ENCODE data around the gene LATS2. TPM values are rescaled to one million over a fixed set of nuclear protein-coding genes. Genes with fewer than 3 reads are reported as not detected.

The LATS2 gene
- total RNA-seq, 4 donors from 2014 or later, result 13.2 to 27.6 (median 21.1) TPM

DNA sequence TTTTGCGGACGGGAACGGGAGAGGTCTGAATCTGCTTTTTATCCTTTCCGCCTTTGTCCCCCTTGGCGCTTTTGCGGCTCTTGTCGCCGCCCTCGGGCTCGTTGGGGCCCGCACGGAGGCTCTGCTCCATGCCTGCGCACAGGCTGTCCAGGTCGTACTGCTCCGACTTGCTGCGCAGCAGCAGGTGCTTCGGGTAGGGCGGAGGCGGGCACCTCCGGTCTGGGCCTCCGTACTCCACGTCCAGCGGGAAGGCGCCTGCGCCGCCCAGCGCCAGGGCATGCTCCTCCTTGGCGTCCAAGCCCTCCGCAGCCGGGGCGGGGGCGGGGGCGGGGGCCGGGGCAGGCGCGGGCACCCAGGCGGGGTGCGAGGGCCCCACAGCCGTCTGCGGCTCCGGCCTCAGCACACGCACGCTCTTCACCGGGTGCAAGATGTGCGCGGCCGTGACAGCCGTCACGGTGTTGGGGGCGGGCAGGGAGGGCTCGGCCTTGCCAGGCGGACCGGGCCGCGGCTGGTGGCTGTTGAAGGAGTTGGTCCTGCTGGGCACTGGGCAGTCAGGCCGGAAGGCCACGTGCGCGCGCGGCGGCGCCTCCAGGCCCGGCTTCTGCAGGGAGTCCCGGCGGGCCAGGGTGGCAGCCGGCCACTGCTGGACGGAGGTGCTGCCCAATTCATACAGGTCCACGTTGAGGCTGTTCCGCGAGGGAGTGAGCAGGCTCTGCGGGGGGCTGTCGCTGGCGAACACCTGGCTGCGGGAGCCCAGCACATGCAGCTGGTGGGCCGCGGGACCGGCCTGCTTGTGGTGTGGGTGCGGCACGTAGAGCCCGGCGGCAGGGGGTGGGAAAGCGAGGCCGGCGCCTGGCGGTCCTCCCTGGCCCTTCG is 73.1 kb downstream of the LATS2 start:
- no peak for TF ChIP-seq POLR2A (IDR thresholded peaks at IDR 0.05)
- TF ChIP-seq CTCF (IDR thresholded peaks at IDR 0.05), result no peak

GRCh38 chr13:20987599-20987998 is 73.8 kb downstream of the LATS2 start:
- DNase-seq (ENCODE audit: low spot score in 2 of 2), result peak in 1 of 2 donors; percentile 56
- H3K4me3 ChIP-seq (ENCODE audit: low read depth, poor library complexity, severe bottlenecking), result no peak overlapping the region
- intact Hi-C loops (cut with DNase I; ENCODE audit: low total_unique reads), result no loop called here
- no peak for TF ChIP-seq POLR2A (IDR thresholded peaks at IDR 0.05)
- no peak for TF ChIP-seq CTCF (IDR thresholded peaks at IDR 0.05)
- 94% methylated on average over 11 of the region's 11 CpGs for WGBS, 2 donors

More for the DNA sequence above, 73.1 kb downstream of the LATS2 start:
- intact Hi-C loops (cut with DNase I; ENCODE audit: low total_unique reads), result no loop called here
- H3K4me3 ChIP-seq (ENCODE audit: low read depth, poor library complexity, severe bottlenecking), result no peak overlapping the region
- 96 to 98% methylated on average over 54 to 73 of the region's 87 CpGs for WGBS, 2 donors
- DNase-seq (ENCODE audit: low spot score in 2 of 2), result peak in 1 of 2 donors; percentile 49

GRCh38 chr13:20984879-20985278 is 76.5 kb downstream of the LATS2 start:
- 83 to 92% methylated on average over 2 of the region's 2 CpGs for WGBS, 2 donors
- no peak for DNase-seq (ENCODE audit: low spot score in 2 of 2)
- intact Hi-C loops (cut with DNase I; ENCODE audit: low total_unique reads), result no loop called here
- H3K4me3 ChIP-seq (ENCODE audit: low read depth, poor library complexity, severe bottlenecking), result no peak overlapping the region
- TF ChIP-seq CTCF (IDR thresholded peaks at IDR 0.05), result no peak
- TF ChIP-seq POLR2A (IDR thresholded peaks at IDR 0.05), result no peak

DNA sequence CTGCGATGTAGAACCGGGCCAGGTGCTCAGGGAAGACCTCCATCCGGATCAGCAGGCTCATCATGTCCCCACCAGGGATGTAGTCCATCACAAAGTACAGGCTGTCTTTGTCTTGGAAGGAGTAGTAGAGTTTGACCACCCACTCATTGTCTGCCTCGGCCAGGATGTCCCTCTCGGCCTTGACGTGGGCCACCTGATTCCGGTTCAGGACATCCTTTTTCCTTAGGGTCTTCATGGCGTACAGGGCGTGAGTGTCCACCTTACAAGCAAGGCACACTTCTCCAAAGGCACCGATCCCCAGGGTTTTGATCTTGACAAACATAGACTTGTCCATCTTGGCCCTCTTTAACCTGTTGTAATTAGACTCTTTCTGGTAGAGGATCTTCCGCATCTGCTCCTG is 78.0 kb downstream of the LATS2 start:
- no peak overlapping the region for H3K4me3 ChIP-seq (ENCODE audit: low read depth, poor library complexity, severe bottlenecking)
- no peak for TF ChIP-seq CTCF (IDR thresholded peaks at IDR 0.05)
- no peak for TF ChIP-seq POLR2A (IDR thresholded peaks at IDR 0.05)
- WGBS, 2 donors, result 97 to 98% methylated on average over 11 of the region's 11 CpGs
- peak in 1 of 2 donors; percentile 59 for DNase-seq (ENCODE audit: low spot score in 2 of 2)
- intact Hi-C loops (cut with DNase I; ENCODE audit: low total_unique reads), result no loop called here

- WGBS, 2 donors, result 91 to 93% methylated on average over 18 of the region's 18 CpGs
- intact Hi-C loops (cut with DNase I; ENCODE audit: low total_unique reads), result no loop called here
- peak in 1 of 2 donors; percentile 60 for DNase-seq (ENCODE audit: low spot score in 2 of 2)
- no peak overlapping the region for H3K4me3 ChIP-seq (ENCODE audit: low read depth, poor library complexity, severe bottlenecking)
- no peak for TF ChIP-seq POLR2A (IDR thresholded peaks at IDR 0.05)
Observed at GRCh38 chr13:20981370-20982095, 79.9 kb downstream of the LATS2 start.

DNA sequence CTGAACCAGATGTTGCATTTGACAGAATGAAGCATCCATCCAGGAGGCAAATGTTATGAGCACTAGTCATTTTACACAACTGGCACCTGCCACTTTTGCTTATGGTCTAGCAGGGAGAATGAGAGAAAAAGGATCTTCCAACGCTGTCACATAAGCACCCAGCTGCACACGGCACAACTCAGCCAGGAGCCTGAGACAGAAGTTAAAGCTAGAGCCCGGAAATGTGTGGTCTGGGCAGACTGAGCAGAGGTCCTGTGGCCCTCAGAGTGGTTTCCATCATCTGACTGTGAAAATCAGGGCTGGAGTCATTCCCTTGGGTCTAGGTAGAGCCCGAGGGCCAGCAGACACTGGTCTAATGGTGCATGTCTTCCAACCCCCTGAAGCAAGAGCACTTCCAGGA is 80.5 kb downstream of the LATS2 start:
- H3K4me3 ChIP-seq (ENCODE audit: low read depth, poor library complexity, severe bottlenecking), result no peak overlapping the region
- TF ChIP-seq POLR2A (IDR thresholded peaks at IDR 0.05) (no peak), CTCF (IDR thresholded peaks at IDR 0.05) (no peak)
- no peak for DNase-seq (ENCODE audit: low spot score in 2 of 2)
- intact Hi-C loops (cut with DNase I; ENCODE audit: low total_unique reads), result no loop called here
- WGBS, 2 donors, result 94 to 96% methylated on average over 4 of the region's 4 CpGs
